ENCODE results near the gene GPC6. TPM values are rescaled to one million over a fixed set of nuclear protein-coding genes. Genes with fewer than 3 reads are reported as not detected.
"Not testable (repeated sequence)": the region's sequence is repeated elsewhere in the genome, so short reads cannot be mapped to it uniquely, and the experiment has no call there.

The GPC6 gene
- total and polyA plus RNA-seq, 2 donors (not counting 1 experiment from before 2014, with no cell fraction given): not detected

GRCh38 chr13:93450191-93450621 lies 223.6 kb downstream of the GPC6 start:
- H3K4me3 Mint-ChIP-seq: no peak overlapping the region
- Histone ChIP-seq H3K9me3 (ENCODE audit: control extremely low read depth in 1 of 3, control insufficient read depth in 2 of 3, insufficient read depth in 1 of 3, low read length in 2 of 3) (peaks cover 0 to 3% (median 0%) of the 10 kb centered on the region in 3 donors), H3K4me1 (ENCODE audit: control insufficient read depth in 2 of 2, insufficient read depth in 2 of 2, low read length in 2 of 2) (no peaks in the 10 kb centered on the region), H3K79me2 (ENCODE audit: control insufficient read depth, insufficient read depth, low read length) (no peaks in the 10 kb centered on the region), H3K27ac (ENCODE audit: low read length in 2 of 2) (no peak overlapping the region), H2AFZ (ENCODE audit: insufficient read depth, low read depth, low read length, poor library complexity, severe bottlenecking) (no peak overlapping the region), H3K9ac (ENCODE audit: low read length) (no peak overlapping the region), H3K4me3 (ENCODE audit: control extremely low read depth in 1 of 5, extremely low read depth in 1 of 5, insufficient read depth in 1 of 5, low read depth in 2 of 5, low read length in 4 of 5) (no peak overlapping the region), H3K4me2 (replicated peaks; ENCODE audit: low read depth, low read length, poor library complexity, severe bottlenecking) (no peak overlapping the region), H3K27me3 (replicated peaks in 1 of 4; ENCODE audit: control extremely low read depth in 1 of 4, control insufficient read depth in 3 of 4, insufficient read depth in 4 of 4, low read length in 3 of 4) (no peaks in the 10 kb centered on the region), H4K20me1 (ENCODE audit: control insufficient read depth, insufficient read depth, low read length, poor library complexity, severe bottlenecking) (no peaks in the 10 kb centered on the region), H3K36me3 (replicated peaks in 1 of 2; ENCODE audit: control extremely low read depth in 1 of 2, control insufficient read depth in 1 of 2, extremely low read depth in 1 of 2, insufficient read depth in 2 of 2, low read length in 1 of 2) (no peaks in the 10 kb centered on the region)
- no peaks in the 10 kb centered on the region for H3K27me3 Mint-ChIP-seq
- H3K9me3 Mint-ChIP-seq (ENCODE audit: insufficient read depth): peaks cover 5% of the 10 kb centered on the region
- ATAC-seq (ENCODE audit: low read depth): no peak
- TF ChIP-seq EZH2 (IDR thresholded peaks at IDR 0.05; ENCODE audit: borderline replicate concordance, insufficient read depth, low read depth, low read length, poor library complexity, severe bottlenecking) (no peak), CTCF (IDR thresholded peaks at IDR 0.05) (no peak)
- H3K4me1 Mint-ChIP-seq: no peaks in the 10 kb centered on the region
- no peak for DNase-seq
- intact Hi-C loops (cut with micrococcal nuclease): no loop called here
- POLR2A ChIA-PET: no interaction called here
- CTCF ChIA-PET: no interaction called here
- H3K27ac Mint-ChIP-seq: no peak overlapping the region

GRCh38 chr13:93450761-93451160 lies 224.2 kb downstream of the GPC6 start:
- Histone ChIP-seq H3K27me3 (replicated peaks in 1 of 4; ENCODE audit: control extremely low read depth in 1 of 4, control insufficient read depth in 3 of 4, insufficient read depth in 4 of 4, low read length in 3 of 4) (no peaks in the 10 kb centered on the region), H3K9me3 (ENCODE audit: control extremely low read depth in 1 of 3, control insufficient read depth in 2 of 3, insufficient read depth in 1 of 3, low read length in 2 of 3) (peaks cover 0 to 3% (median 0%) of the 10 kb centered on the region in 3 donors), H2AFZ (ENCODE audit: insufficient read depth, low read depth, low read length, poor library complexity, severe bottlenecking) (no peak overlapping the region), H3K36me3 (replicated peaks in 1 of 2; ENCODE audit: control extremely low read depth in 1 of 2, control insufficient read depth in 1 of 2, extremely low read depth in 1 of 2, insufficient read depth in 2 of 2, low read length in 1 of 2) (no peaks in the 10 kb centered on the region), H3K4me3 (ENCODE audit: control extremely low read depth in 1 of 5, extremely low read depth in 1 of 5, insufficient read depth in 1 of 5, low read depth in 2 of 5, low read length in 4 of 5) (no peak overlapping the region), H3K27ac (ENCODE audit: low read length in 2 of 2) (no peak overlapping the region), H3K4me2 (replicated peaks; ENCODE audit: low read depth, low read length, poor library complexity, severe bottlenecking) (no peak overlapping the region), H3K9ac (ENCODE audit: low read length) (no peak overlapping the region), H4K20me1 (ENCODE audit: control insufficient read depth, insufficient read depth, low read length, poor library complexity, severe bottlenecking) (no peaks in the 10 kb centered on the region), H3K79me2 (ENCODE audit: control insufficient read depth, insufficient read depth, low read length) (no peaks in the 10 kb centered on the region), H3K4me1 (ENCODE audit: control insufficient read depth in 2 of 2, insufficient read depth in 2 of 2, low read length in 2 of 2) (no peaks in the 10 kb centered on the region)
- H3K27ac Mint-ChIP-seq: no peak overlapping the region
- no peak overlapping the region for H3K4me3 Mint-ChIP-seq
- no peak for DNase-seq
- POLR2A ChIA-PET: no interaction called here
- ATAC-seq (ENCODE audit: low read depth): no peak
- CTCF ChIA-PET: no interaction called here
- TF ChIP-seq EZH2 (IDR thresholded peaks at IDR 0.05; ENCODE audit: borderline replicate concordance, insufficient read depth, low read depth, low read length, poor library complexity, severe bottlenecking) (no peak), CTCF (IDR thresholded peaks at IDR 0.05) (no peak)
- intact Hi-C loops (cut with micrococcal nuclease): no loop called here
- H3K9me3 Mint-ChIP-seq (ENCODE audit: insufficient read depth): peaks cover 5% of the 10 kb centered on the region
- no peaks in the 10 kb centered on the region for H3K27me3 Mint-ChIP-seq
- H3K4me1 Mint-ChIP-seq: no peaks in the 10 kb centered on the region

- H2AFZ ChIP-seq (ENCODE audit: insufficient read depth, low read depth, low read length, poor library complexity, severe bottlenecking); intact Hi-C loops (cut with micrococcal nuclease); H3K27ac ChIP-seq (ENCODE audit: low read length in 2 of 2); H4K20me1 ChIP-seq (ENCODE audit: control insufficient read depth, insufficient read depth, low read length, poor library complexity, severe bottlenecking); H3K27me3 ChIP-seq (replicated peaks in 1 of 4; ENCODE audit: control extremely low read depth in 1 of 4, control insufficient read depth in 3 of 4, insufficient read depth in 4 of 4, low read length in 3 of 4); H3K9me3 Mint-ChIP-seq (ENCODE audit: insufficient read depth); H3K4me3 Mint-ChIP-seq; H3K36me3 ChIP-seq (replicated peaks in 1 of 2; ENCODE audit: control extremely low read depth in 1 of 2, control insufficient read depth in 1 of 2, extremely low read depth in 1 of 2, insufficient read depth in 2 of 2, low read length in 1 of 2); H3K79me2 ChIP-seq (ENCODE audit: control insufficient read depth, insufficient read depth, low read length); H3K27ac Mint-ChIP-seq; H3K4me1 Mint-ChIP-seq; H3K4me1 ChIP-seq (ENCODE audit: control insufficient read depth in 2 of 2, insufficient read depth in 2 of 2, low read length in 2 of 2); H3K4me3 ChIP-seq (ENCODE audit: control extremely low read depth in 1 of 5, extremely low read depth in 1 of 5, insufficient read depth in 1 of 5, low read depth in 2 of 5, low read length in 4 of 5); H3K9me3 ChIP-seq (ENCODE audit: control extremely low read depth in 1 of 3, control insufficient read depth in 2 of 3, insufficient read depth in 1 of 3, low read length in 2 of 3); H3K9ac ChIP-seq (ENCODE audit: low read length); H3K27me3 Mint-ChIP-seq; ATAC-seq (ENCODE audit: low read depth); H3K4me2 ChIP-seq (replicated peaks; ENCODE audit: low read depth, low read length, poor library complexity, severe bottlenecking); CTCF ChIA-PET; POLR2A ChIA-PET; DNase-seq: not testable (repeated sequence)
- WGBS (ENCODE audit: insufficient coverage): 93% methylated on average over 33 of the region's 36 CpGs
Observed at GRCh38 chr13:93454676-93455235, 228.1 kb downstream of the GPC6 start.

Data from B cell (primary cell).